Astrocyte of the hippocampus (primary cell): ENCODE data around the gene TMEM231.
"Not testable (repeated sequence)": the region's sequence is repeated elsewhere in the genome, so short reads cannot be mapped to it uniquely, and the experiment has no call there.

Source experiments
- DNase-seq: peaks from one replicate; pipeline ENCODE4 v3.0.0; 2011; ENCODE audit warnings: low read depth, low spot score

TMEM231 gene

GRCh38 chr16:75566758-75567255 lies 10.8 kb upstream of the TMEM231 start:
- peak; percentile 33 for DNase-seq

- peak; percentile 93 for DNase-seq
These were observed 10.1 kb upstream of the TMEM231 start, which contains the start of gene GABARAPL2 for GRCh38 chr16:75566040-75566757. GABARAPL2 (plus strand) TSS chr16:75566379; CDS start chr16:75566487, 108 bp downstream.

GRCh38 chr16:75565640-75566039 lies 9.6 kb upstream of the TMEM231 start:
- DNase-seq: no peak

- DNase-seq: peak; percentile 32
These were observed 3.7 kb upstream of the TMEM231 start for GRCh38 chr16:75559564-75560372.

GRCh38 chr16:75558846-75559401 lies 2.9 kb upstream of the TMEM231 start:
- no peak for DNase-seq

- peak; percentile 5 for DNase-seq
These were observed 439 bp upstream of the TMEM231 start for GRCh38 chr16:75556431-75556950.

- peak; percentile 92 for DNase-seq
These were observed 792 bp downstream of the TMEM231 start for GRCh38 chr16:75555213-75555706.

GRCh38 chr16:75552951-75553350 lies 3.1 kb downstream of the TMEM231 start:
- no peak for DNase-seq

- peak; percentile 71 for DNase-seq
These were observed 5.8 kb downstream of the TMEM231 start for GRCh38 chr16:75550211-75550662.

- not testable (repeated sequence) for DNase-seq
These were observed 7.6 kb downstream of the TMEM231 start for GRCh38 chr16:75548456-75548855.

GRCh38 chr16:75546293-75546692 lies 9.8 kb downstream of the TMEM231 start:
- no peak for DNase-seq

GRCh38 chr16:75545879-75546278 lies 10.2 kb downstream of the TMEM231 start:
- not testable (repeated sequence) for DNase-seq

- not testable (repeated sequence) for DNase-seq
These were observed 13.6 kb downstream of the TMEM231 start for GRCh38 chr16:75542462-75542861.

- no peak for DNase-seq
These were observed 14.8 kb downstream of the TMEM231 start for GRCh38 chr16:75541236-75541635.

- not testable (repeated sequence) for DNase-seq
These were observed 17.0 kb downstream of the TMEM231 start for GRCh38 chr16:75538882-75539565.

- no peak for DNase-seq
These were observed 18.3 kb downstream of the TMEM231 start for GRCh38 chr16:75537776-75538175.

- DNase-seq: no peak
These were observed 20.2 kb downstream of the TMEM231 start, which contains the start of gene CHST5 for GRCh38 chr16:75535901-75536300. CHST5 (minus strand) TSS chr16:75536108; CDS start chr16:75530384, 5,724 bp downstream.

GRCh38 chr16:75535211-75535843 lies 20.7 kb downstream of the TMEM231 start:
- DNase-seq: no peak

- no peak for DNase-seq
These were observed 21.4 kb downstream of the TMEM231 start for GRCh38 chr16:75534560-75535205.

- DNase-seq: no peak
These were observed 23.3 kb downstream of the TMEM231 start for GRCh38 chr16:75532791-75533190.
